NK-92 treated with Interleukin-12 subunit alpha and Interleukin-12 subunit beta, amount 100 ng/mL, for 24 hours (cell line): Measurements from ENCODE around the gene EEF2.
"Not testable (repeated sequence)": the region's sequence is repeated elsewhere in the genome, so short reads cannot be mapped to it uniquely, and the experiment has no call there.

Source experiments
- DNase-seq: peaks from one replicate; lab custom pipeline; 2025; lab: John Stamatoyannopoulos, UW

EEF2 gene

GRCh38 chr19:4014541-4015491 lies 29.6 kb upstream of the EEF2 start:
- no peak for DNase-seq

- DNase-seq: no peak
Observed at GRCh38 chr19:4013886-4014540, 28.8 kb upstream of the EEF2 start.

- no peak for DNase-seq
Observed at GRCh38 chr19:4012975-4013634, 27.8 kb upstream of the EEF2 start.

GRCh38 chr19:4012092-4012974 lies 27.1 kb upstream of the EEF2 start:
- DNase-seq: no peak

GRCh38 chr19:4011430-4011829 lies 26.2 kb upstream of the EEF2 start:
- DNase-seq: not testable (repeated sequence)

- no peak for DNase-seq
Observed at GRCh38 chr19:4010808-4011110, 25.5 kb upstream of the EEF2 start.

- no peak for DNase-seq
Observed at GRCh38 chr19:4009990-4010807, 24.9 kb upstream of the EEF2 start.

- no peak for DNase-seq
Observed at GRCh38 chr19:4007836-4008539, 22.7 kb upstream of the EEF2 start.

- DNase-seq: peak; percentile 95
Observed at GRCh38 chr19:4007021-4007835, 22.0 kb upstream of the EEF2 start, which contains the start of gene PIAS4. Gene PIAS4, plus strand, starts transcription at chr19:4007736. Its CDS starts 25 bp downstream, at chr19:4007761.

- DNase-seq: not testable (repeated sequence)
Observed at GRCh38 chr19:4005436-4005835, 20.2 kb upstream of the EEF2 start.

GRCh38 chr19:4000798-4001197 lies 15.5 kb upstream of the EEF2 start:
- DNase-seq: not testable (repeated sequence)

- not testable (repeated sequence) for DNase-seq
Observed at GRCh38 chr19:3998667-3999412, 13.6 kb upstream of the EEF2 start.

- DNase-seq: no peak
Observed at GRCh38 chr19:3995607-3996006, 10.3 kb upstream of the EEF2 start.

- DNase-seq: no peak
Observed at GRCh38 chr19:3990815-3991117, 5.5 kb upstream of the EEF2 start.

GRCh38 chr19:3987619-3988371 lies 2.5 kb upstream of the EEF2 start:
- DNase-seq: peak; percentile 79

- DNase-seq: peak; percentile 24
Observed at GRCh38 chr19:3986260-3987041, 1.2 kb upstream of the EEF2 start.

- DNase-seq: no peak
Observed at GRCh38 chr19:3985643-3986259, 488 bp upstream of the EEF2 start.
